HG03520 (cell line): ENCODE measurements around the gene CEACAM19.
"Not testable (repeated sequence)": the region's sequence is repeated elsewhere in the genome, so short reads cannot be mapped to it uniquely, and the experiment has no call there.

Experiments used
- ATAC-seq: cut with Tn5 transposase; IDR thresholded peaks from one replicate; pipeline ENCODE4 v1.9.1; 2021; ENCODE audit warnings: mild to moderate bottlenecking, moderate library complexity; ENCODE audit not compliant: unreplicated experiment

The CEACAM19 gene

DNA sequence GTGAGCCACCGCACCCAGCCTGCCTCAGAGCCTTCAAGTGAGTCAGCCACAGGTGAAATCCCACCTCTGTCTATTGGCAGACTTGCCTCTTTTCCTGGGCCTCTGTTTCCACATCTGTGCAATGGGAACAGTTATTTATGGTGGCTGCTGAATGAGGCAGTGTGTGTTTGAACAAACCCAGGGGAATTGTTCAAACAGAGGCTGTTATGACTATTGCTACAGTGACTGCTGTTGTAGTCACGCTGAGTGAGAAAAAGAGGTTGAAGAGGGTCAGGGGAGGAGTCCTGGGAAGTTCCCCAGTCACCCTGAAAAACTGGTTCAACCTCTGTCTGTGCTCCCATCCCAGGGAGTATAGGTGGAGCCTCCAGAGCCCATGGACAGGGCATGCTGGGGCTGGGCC, at the start of gene CEACAM19:
Gene CEACAM19 (plus strand): TSS at position 83 of the 400 bp plus-strand sequence. CDS start 450 bp downstream, outside the sequence.
- no peak for ATAC-seq

DNA sequence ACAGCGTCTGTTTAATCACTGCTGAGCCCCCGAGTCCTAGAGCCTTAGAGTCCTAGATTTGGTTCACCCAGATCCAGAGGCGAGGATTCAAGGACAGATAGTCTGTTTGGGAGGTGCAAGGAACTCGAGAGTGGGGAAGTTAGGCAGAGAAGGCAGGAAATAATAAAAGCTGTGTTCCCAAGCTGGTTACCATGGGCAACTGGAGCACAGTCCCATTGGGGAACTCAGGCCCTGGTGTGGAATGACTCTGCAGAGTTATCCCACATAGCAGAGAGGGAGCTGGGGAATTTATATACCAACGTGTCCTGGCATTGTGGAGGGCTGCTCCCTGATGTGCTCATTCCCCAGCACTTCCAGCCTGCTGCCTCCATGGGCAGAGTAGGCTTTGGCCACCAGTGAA, 48.2 kb upstream of the CEACAM19 start:
- ATAC-seq, result no peak

DNA sequence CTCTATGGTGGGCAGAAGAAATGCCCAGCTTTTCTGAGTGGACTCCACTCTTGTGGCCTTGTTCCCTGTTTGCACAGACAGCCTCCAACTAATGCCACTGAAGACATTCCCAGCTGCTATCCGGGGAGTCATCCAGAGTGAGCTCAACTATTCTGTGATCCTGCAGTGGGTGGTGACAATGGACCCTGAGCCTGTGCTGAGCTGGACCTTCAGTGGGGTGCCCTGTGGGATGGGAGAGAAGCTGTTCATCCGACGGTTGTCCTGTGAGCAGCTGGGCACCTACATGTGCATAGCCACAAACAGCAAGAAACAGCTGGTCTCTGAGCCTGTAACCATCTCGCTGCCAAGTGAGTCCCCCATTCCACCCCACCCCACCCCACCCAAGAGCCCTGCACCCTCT, 47.7 kb upstream of the CEACAM19 start:
- no peak for ATAC-seq

DNA sequence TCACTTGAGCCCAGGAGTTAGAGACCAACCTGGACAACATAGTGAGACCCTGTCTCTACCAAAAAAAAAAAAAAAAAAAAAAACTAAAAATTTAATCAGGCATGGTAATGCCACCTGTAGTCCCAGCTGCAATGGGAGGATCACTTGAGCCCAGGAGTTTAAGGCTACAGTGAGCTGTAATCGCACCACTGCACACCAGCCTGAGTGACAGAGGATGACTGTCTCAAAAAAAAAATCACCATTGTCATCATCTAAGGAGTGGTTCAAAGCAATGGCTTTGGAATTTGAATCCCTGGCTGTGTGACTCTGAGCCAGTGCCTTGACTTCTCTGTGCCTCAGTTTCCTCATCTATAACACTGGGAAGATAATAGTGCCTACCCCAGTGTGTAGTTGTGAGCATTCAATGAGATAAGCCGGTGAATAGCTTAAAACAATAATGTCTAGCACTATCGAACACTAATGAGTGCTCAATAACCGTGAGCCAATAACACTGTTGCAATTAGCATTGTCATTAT, 46.4 kb upstream of the CEACAM19 start:
- no peak for ATAC-seq

- ATAC-seq, result not testable (repeated sequence)
Observed at GRCh38 chr19:44625637-44626036, 45.6 kb upstream of the CEACAM19 start.

GRCh38 chr19:44626048-44626624, 45.1 kb upstream of the CEACAM19 start:
- ATAC-seq, result no peak

DNA sequence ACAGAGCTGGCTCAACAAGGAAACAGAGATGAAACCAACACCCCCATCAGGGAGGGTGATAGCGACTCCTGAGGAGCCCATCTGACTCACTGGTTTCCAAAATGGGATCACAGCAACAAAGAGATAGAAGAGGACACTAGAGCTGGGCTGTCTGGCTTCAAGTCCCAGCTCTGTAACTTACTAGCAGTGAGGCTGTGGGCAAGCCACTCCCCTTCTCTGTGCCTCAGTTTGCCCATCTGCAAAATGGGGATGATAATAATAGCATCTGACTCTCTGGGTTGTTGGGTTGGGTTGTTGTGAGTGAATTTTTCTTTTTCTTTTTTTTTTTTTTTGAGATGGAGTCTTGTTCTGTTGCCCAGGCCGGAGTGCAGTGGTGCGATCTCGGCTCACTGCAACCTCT, 43.7 kb upstream of the CEACAM19 start:
- ATAC-seq, result no peak

- ATAC-seq, result no peak
Observed at GRCh38 chr19:44628793-44629192, 42.5 kb upstream of the CEACAM19 start.

DNA sequence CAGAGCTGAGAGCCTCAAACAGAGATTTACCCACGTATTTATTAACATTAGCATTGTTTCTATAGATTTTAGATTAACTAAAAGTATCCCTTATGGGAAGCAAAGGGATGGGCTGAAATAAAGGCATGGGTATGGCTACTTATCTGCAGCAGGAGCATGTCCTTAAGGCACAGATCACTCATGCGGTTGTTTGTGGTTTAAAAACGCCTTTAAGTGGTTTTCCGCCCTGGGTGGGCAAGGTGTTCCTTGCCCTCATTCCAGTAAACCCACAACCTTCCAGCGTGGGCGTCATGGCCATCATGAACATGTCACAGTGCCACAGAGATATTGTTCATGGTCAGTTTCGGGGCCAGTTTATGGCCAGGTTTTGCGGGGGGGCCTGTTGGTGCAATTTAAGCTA, 39.7 kb upstream of the CEACAM19 start:
- ATAC-seq, result not testable (repeated sequence)

DNA sequence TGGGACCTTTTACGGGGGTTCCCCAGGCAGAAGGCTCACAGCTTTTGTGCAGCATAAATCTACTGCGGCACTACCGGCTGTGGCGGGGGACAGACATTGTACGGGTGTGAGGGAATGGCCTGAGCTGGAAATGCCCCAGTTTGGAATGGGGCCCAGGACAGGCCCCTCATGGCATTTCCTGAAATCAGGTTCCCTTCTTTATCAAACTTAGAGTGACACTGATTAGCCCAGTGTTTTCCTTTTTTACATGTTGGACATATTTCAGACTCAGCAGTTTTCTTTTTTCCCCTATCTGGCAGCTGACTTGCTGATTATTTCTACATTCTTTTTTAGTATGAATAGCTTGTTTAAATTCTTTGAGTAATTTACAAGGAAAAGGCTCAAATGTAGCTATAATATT, 37.2 kb upstream of the CEACAM19 start:
- ATAC-seq, result not testable (repeated sequence)

DNA sequence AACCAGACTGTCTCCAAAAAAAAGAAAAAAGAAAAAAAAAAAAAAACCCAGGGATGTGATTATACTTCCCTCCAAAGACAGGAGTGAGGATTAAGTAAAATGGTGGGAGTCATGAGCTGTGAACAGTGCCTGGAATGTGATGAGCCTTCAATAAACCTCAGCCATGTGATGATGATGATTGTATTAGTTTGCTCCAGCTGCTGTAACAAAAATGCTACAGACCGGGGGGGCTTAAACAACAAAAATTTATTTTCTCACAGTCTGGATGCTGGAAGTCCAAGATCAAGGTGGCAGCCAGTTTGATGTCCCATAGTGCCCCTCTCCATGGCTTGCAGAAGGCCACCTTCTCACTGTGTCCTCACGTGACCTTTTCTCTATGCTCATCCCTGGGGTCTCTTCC, 36.5 kb upstream of the CEACAM19 start:
- ATAC-seq, result no peak

GRCh38 chr19:44635581-44636438, 35.5 kb upstream of the CEACAM19 start:
- ATAC-seq, result no peak

DNA sequence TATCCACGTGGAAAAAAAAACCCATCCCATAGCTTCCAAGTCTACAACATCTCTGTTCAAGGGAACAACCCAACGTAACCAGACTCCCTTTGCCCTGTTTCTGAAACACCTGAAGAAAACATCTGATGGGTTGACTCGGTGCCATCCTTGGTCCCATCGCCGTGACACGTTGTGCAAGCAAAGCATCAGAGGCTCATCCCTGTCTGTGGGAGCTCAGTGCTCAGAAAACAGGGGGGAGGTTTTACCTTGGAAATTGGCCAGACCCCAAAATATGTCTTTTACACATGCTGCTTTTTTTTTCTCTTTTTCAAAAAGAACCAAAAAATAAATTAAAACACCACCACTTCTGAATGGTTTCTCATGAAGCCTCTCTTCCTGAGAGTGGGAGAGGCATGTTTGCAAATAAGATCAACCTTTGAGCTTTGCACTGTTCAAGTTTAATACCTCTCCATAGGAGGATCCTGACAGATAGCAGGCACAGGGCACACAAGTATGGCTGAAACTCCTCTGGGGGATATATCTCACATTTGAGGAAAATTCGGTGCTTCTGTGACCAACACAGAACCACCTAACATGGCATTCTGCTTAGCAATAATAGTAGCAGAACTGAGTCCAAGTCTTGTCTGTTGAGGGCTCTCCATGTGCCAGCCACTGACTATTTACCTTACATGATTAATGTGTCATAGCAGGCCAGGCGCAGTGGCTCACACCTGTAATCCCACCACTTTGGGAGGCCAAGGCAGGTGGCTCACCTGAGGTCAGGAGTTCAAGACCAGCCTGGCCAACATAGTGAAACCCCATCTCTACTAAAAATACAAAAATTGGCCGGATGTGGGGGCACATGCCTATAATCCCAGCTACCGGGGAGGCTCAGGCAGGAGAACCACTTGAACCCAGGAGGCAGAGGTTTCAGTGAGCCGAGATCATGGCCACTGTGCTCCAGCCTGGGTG, 34.6 kb upstream of the CEACAM19 start:
- ATAC-seq, result no peak

GRCh38 chr19:44637390-44637764, 33.9 kb upstream of the CEACAM19 start:
- no peak for ATAC-seq

DNA sequence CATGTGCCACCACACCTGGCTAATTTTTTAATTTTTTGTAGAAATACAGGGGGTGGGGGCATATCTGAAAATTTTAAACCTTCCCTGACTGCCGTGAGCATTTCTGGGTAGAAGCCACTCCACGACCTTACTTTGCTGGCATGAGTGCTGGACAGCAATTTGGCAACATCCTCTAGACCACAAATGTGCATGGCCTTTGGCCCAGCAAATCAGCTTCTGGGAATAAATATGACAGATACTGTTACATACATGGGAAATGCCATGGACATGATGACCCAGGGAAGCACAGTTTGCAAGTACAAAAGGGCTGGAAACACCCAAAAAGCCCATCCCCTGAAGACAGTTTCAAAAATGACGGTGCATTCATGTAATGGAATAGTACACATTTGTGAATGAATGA, 30.8 kb upstream of the CEACAM19 start:
- no peak for ATAC-seq

DNA sequence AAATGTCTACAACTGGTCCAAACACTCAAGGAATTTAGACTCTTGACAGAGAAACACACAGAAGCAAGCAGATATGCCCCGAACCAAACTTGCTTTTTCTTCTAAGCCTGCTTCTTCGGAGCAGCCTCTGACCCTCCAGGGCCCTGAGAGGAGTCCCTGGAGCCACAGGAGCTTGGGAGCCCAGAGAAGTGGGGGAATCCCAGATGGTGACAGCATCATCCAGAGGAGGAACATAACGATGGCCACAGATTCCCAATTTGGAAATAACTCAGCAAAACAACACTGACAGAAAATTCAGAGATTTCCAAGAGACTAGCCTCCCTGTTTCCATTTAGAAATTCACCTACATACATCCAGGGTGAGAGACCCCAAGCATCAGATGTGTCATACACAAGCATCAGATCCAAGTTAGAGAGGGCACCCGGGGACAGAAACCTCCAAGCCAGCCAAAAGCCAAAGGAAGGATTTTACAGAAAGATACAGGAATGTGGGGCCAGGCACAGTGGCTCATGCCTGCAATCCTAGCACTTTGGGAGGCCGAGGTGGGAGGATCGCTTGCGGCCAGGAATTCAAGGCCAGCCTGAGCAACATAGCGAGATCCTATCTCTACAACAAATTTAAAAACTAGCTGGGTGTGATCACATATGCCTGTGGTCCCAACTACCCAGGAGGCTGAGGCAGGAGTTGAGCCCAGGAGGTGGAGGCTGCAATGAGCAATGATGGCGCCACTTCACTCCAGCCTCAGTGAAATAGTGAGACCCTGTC, 29.6 kb upstream of the CEACAM19 start:
- ATAC-seq, result no peak

DNA sequence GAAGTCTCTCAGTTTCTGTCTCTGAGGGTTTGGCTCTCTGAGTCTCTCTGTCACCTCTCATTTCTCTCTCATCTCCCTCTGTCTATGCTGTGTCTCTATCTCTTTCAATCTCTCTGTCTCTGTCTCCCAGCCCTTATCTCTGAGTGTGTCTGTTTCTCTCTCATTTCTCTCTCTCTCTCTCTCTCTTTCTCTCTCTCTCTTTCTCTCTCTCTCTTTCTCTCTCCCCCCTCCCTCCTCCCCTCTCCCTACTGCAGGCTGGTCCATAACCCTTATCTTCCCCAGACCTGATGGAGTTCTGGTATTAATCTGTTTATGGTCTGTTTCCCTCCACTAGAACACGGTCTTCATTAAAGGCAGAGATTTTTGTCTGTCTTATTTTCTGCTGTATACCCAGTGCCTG, 28.9 kb upstream of the CEACAM19 start:
- no peak for ATAC-seq

DNA sequence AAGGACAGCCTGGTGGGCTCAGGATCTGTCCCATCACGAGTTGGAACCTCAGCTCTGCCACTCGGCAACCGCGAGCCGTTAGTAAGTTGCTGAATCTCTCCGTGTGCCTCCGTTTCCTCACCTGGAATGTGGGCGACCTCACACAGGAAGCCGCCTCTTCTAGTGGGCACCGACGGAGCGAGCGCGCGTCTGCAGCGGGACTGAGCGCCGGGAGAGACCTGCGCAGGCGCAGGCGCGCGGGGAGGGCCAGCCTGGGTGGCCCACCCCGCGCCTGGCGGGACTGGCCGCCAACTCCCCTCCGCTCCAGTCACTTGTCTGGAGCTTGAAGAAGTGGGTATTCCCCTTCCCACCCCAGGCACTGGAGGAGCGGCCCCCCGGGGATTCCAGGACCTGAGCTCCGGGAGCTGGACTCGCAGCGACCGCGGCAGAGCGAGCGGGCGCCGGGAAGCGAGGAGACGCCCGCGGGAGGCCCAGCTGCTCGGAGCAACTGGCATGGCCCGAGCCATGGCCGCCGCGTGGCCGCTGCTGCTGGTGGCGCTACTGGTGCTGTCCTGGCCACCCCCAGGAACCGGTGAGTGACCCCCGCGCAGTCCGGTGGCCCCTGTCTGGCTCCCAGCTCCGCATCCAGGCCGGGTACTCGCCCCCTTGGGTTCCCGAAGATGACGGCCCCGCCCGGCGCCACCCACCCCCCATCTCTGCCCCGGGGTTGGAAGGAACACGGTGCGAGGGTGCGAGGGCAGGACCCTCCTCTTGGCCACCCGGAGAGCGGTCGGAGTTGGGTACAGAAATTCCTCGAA, 27.5 kb upstream of the CEACAM19 start, which contains the start of gene PVR:
Gene PVR (plus strand): TSS at position 306 of the 797 bp plus-strand sequence. CDS start 187 bp downstream, at position 493.
- ATAC-seq, result no peak

DNA sequence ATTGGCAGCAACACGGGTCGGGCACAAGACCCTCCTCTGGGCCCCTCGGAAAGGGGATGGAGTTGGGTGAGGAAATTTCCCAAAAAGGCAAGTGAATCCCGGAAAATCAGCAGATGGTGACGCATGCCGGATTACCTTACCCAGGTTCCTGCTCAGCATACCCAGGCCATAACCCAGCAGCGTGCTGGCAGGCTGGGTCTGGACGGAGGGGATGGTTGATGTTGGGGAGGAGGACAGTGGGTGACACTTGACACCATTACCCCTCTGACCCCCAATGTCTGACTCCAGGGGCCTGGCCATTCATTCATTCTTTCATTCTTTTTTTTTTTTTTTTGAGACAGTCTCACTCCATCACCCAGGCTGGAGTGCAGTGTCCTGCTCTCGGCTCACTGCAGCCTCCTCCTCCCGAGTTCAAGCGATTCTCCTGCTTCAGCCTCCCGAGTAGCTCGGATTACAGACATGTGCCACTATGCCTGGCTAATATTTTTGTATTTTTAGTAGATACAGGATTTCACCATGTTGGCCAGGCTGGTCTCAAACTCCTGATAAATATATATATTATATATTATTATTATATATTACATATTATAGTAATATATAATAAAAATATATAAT, 26.8 kb upstream of the CEACAM19 start:
- ATAC-seq, result no peak
